Peyer's patch (tissue), 4 donors: ENCODE measurements around the gene PPP2R2C.

Experiments used
- CTCF ChIP-seq, 6 experiments: fragments of 450-650 bp in 4 of 6; fragments of 200-600 bp in 2 of 6; sonication (generic) in 1 of 6; IDR thresholded peaks; one replicate each; pipeline ENCODE4 v1.5.1; 2017 to 2019; ENCODE audit warnings: antibody characterized with exemption in 6 of 6, mild to moderate bottlenecking in 3 of 6, moderate library complexity in 1 of 6
- POLR2A ChIP-seq, 2 donors: fragments of 450-650 bp; IDR thresholded peaks; one replicate each; pipeline ENCODE4 v1.5.1; 2017; ENCODE audit warnings: antibody characterized with exemption in 2 of 2, mild to moderate bottlenecking in 2 of 2, moderate library complexity in 2 of 2

GRCh38 chr4:6497796-6498195, 25.4 kb upstream of the PPP2R2C start:
- TF ChIP-seq CTCF (IDR thresholded peaks at IDR 0.05) = no peak
- no peak for TF ChIP-seq POLR2A (IDR thresholded peaks at IDR 0.05)
